H9 (cell line): ENCODE data around the gene UBA1. TPM values are rescaled to one million over a fixed set of nuclear protein-coding genes. Genes with fewer than 3 reads are reported as not detected.
A peak's percentile ranks its signal among the peaks of the same experiment; 100 is the strongest.

ENCODE experiments used
- DNase-seq: peaks from one replicate; pipeline ENCODE4 v3.0.0-alpha.2; 2017
- H2AFZ ChIP-seq: one replicate; pipeline ENCODE4 v1.6.1; 2013; ENCODE audit warnings: mild to moderate bottlenecking, low read length, control low read depth, moderate library complexity
- H2AK5ac ChIP-seq: 2 replicates; pipeline ENCODE4 v1.6.1; 2013; ENCODE audit warnings: low read length, control low read depth, mixed read lengths; ENCODE audit not compliant: insufficient read length
- H2BK120ac ChIP-seq: one replicate; pipeline ENCODE4 v1.6.1; 2013; ENCODE audit warnings: low read depth, mild to moderate bottlenecking, low read length, control low read depth, inconsistent platforms; ENCODE audit not compliant: poor library complexity, severe bottlenecking
- H2BK12ac ChIP-seq: 2 replicates; pipeline ENCODE4 v1.6.1; 2013; ENCODE audit warnings: low read length, control low read depth, mixed read lengths, low read depth; ENCODE audit not compliant: insufficient read length
- H2BK15ac ChIP-seq: 2 replicates; pipeline ENCODE4 v1.6.1; 2013; ENCODE audit warnings: low read depth, low read length, control low read depth
- H2BK20ac ChIP-seq: one replicate; pipeline ENCODE4 v1.6.1; 2013; ENCODE audit warnings: low read depth, mild to moderate bottlenecking, low read length, control low read depth, inconsistent platforms; ENCODE audit not compliant: poor library complexity, severe bottlenecking
- H2BK5ac ChIP-seq: 2 replicates; pipeline ENCODE4 v1.6.1; 2013; ENCODE audit warnings: low read length, control low read depth, mixed read lengths; ENCODE audit not compliant: insufficient read length
- H3K14ac ChIP-seq: 2 replicates; pipeline ENCODE4 v1.6.1; 2013; ENCODE audit warnings: low read length, control low read depth; ENCODE audit not compliant: insufficient read depth
- H3K18ac ChIP-seq: 2 replicates; pipeline ENCODE4 v1.6.1; 2013; ENCODE audit warnings: low read depth, mild to moderate bottlenecking, mixed read lengths, low read length, control low read depth; ENCODE audit not compliant: insufficient read length
- H3K23ac ChIP-seq: 2 replicates; pipeline ENCODE4 v1.6.1; 2013; ENCODE audit warnings: low read length, control low read depth, mixed read lengths, low read depth; ENCODE audit not compliant: insufficient read length
- H3K23me2 ChIP-seq: 2 replicates; pipeline ENCODE4 v1.6.1; 2013; ENCODE audit warnings: low read depth, mild to moderate bottlenecking, mixed read lengths, low read length, control low read depth; ENCODE audit not compliant: insufficient read length, poor library complexity, severe bottlenecking
- H3K27ac ChIP-seq: 2 replicates; pipeline ENCODE4 v1.5.1; 2013; ENCODE audit warnings: low read length, control low read depth, mixed read lengths, low read depth; ENCODE audit not compliant: insufficient read length
- H3K27me3 ChIP-seq: 2 replicates; pipeline ENCODE4 v1.6.1; 2013; ENCODE audit warnings: low read length, control low read depth, inconsistent platforms; ENCODE audit not compliant: insufficient read depth
- H3K4ac ChIP-seq: 2 replicates; pipeline ENCODE4 v1.6.1; 2013; ENCODE audit warnings: low read depth, mild to moderate bottlenecking, control low read depth, inconsistent platforms, low read length, moderate library complexity
- H3K4me1 ChIP-seq: 2 replicates; pipeline ENCODE4 v1.6.1; 2013; ENCODE audit warnings: low read length, control low read depth, inconsistent platforms; ENCODE audit not compliant: insufficient read depth
- H3K4me2 ChIP-seq: 2 replicates; pipeline ENCODE4 v1.6.1; 2013; ENCODE audit warnings: low read length, control low read depth, mixed read lengths; ENCODE audit not compliant: insufficient read length, insufficient read depth
- H3K56ac ChIP-seq: 2 replicates; pipeline ENCODE4 v1.6.1; 2013; ENCODE audit warnings: low read depth, mild to moderate bottlenecking, mixed read lengths, low read length, control low read depth; ENCODE audit not compliant: insufficient read length
- H3K79me1 ChIP-seq: 2 replicates; pipeline ENCODE4 v1.6.1; 2013; ENCODE audit warnings: low read depth, mild to moderate bottlenecking, moderate library complexity, low read length, control low read depth, inconsistent platforms; ENCODE audit not compliant: insufficient read depth, poor library complexity, severe bottlenecking
- H3K79me2 ChIP-seq: 2 replicates; pipeline ENCODE4 v1.6.1; 2013; ENCODE audit warnings: low read length, control low read depth, inconsistent platforms; ENCODE audit not compliant: insufficient read depth
- H3K9ac ChIP-seq: 2 replicates; pipeline ENCODE4 v1.6.1; 2013; ENCODE audit warnings: low read length, control low read depth, mixed read lengths; ENCODE audit not compliant: insufficient read length; ENCODE audit errors: extremely low read depth
- H3K9me3 ChIP-seq: one replicate; pipeline ENCODE4 v1.6.1; 2013; ENCODE audit warnings: low read depth, low read length, inconsistent platforms; ENCODE audit not compliant: control insufficient read depth
- H3T11ph ChIP-seq: one replicate; pipeline ENCODE4 v1.6.1; 2013; ENCODE audit warnings: mild to moderate bottlenecking, low read length, control low read depth, inconsistent platforms
- H4K20me1 ChIP-seq: one replicate; pipeline ENCODE4 v1.6.1; 2013; ENCODE audit not compliant: control insufficient read depth, insufficient read length, insufficient read depth
- H4K5ac ChIP-seq: 2 replicates; pipeline ENCODE4 v1.6.1; 2013; ENCODE audit warnings: low read depth, mild to moderate bottlenecking, mixed read lengths, low read length, control low read depth; ENCODE audit not compliant: insufficient read length
- H4K8ac ChIP-seq: replicated peaks from 2 replicates; pipeline ENCODE4 v1.6.1; 2013; ENCODE audit warnings: low read length, control low read depth, mixed read lengths, low read depth; ENCODE audit not compliant: insufficient read length
- H4K91ac ChIP-seq: 2 replicates; pipeline ENCODE4 v1.6.1; 2013; ENCODE audit warnings: low read depth, mild to moderate bottlenecking, moderate library complexity, mixed read lengths, low read length, control low read depth; ENCODE audit not compliant: insufficient read length
- H3K27ac Mint-ChIP-seq, 3 experiments: 2 replicates in 2 of 3; 3 replicates in 1 of 3; pipeline ENCODE4 v1.8.0; 2020 to 2021; ENCODE audit warnings: mixed read lengths in 3 of 3, mild to moderate bottlenecking in 1 of 3, moderate library complexity in 1 of 3
- H3K27me3 Mint-ChIP-seq: 2 replicates; pipeline ENCODE4 v1.8.0; 2021; ENCODE audit warnings: low read depth, mild to moderate bottlenecking, moderate library complexity, mixed read lengths
- H3K36me3 Mint-ChIP-seq, 3 experiments: 2 replicates in 2 of 3; 3 replicates in 1 of 3; pipeline ENCODE4 v1.8.0; 2020 to 2021; ENCODE audit warnings: low read depth in 3 of 3, mixed read lengths in 3 of 3; ENCODE audit not compliant: insufficient read depth in 1 of 3
- H3K4me1 Mint-ChIP-seq, 2 experiments: 2 replicates each; pipeline ENCODE4 v1.8.0; 2020; ENCODE audit warnings: mixed read lengths in 2 of 2
- H3K4me3 Mint-ChIP-seq, 2 experiments: 2 replicates in 1 of 2; 3 replicates in 1 of 2; pipeline ENCODE4 v1.8.0; 2020 to 2021; ENCODE audit warnings: mild to moderate bottlenecking in 2 of 2, mixed read lengths in 2 of 2, moderate library complexity in 1 of 2
- H3K9me3 Mint-ChIP-seq, 2 experiments: 2 replicates in 1 of 2; 3 replicates in 1 of 2; pipeline ENCODE4 v1.8.0; 2020; ENCODE audit warnings: mild to moderate bottlenecking in 2 of 2, mixed read lengths in 2 of 2, moderate library complexity in 1 of 2
- total RNA-seq: library from RNA; stranded (reverse); gene quantifications from 2 replicates; pipeline ENCODE4 v1.2.1, GENCODE V29; 2021
- TF ChIP-seq, protein P1 (sequence below): fragments of 200-600 bp; sonication (generic); conservative IDR thresholded peaks from 3 replicates; pipeline ENCODE4 v1.8.0; 2021; ENCODE audit warnings: antibody characterized with exemption, mild to moderate bottlenecking

UBA1 gene
- total RNA-seq, 1 experiment from 2014 or later, result 427 TPM

DNA sequence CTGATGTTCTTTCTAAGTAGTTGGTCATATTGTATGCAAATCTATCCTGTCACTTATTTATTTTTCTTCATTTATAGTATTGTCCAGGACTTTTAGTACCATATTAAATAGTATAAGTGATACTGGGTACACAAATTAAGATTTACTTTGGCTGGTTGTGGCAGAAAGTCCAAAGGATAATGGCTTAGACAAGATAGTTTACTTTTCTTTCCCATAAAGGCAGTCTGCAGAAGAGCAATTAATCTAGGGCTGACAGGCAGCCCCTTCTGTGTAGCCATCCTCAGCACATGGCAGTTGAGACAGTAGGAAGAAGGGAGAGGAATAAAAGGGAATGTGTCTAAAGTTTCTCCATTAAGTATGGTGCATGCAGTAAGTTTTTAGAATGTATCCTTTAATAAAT, 42.2 kb upstream of the UBA1 start:
- H3K23ac ChIP-seq, result no peak overlapping the region
- no peak overlapping the region for H3K14ac ChIP-seq
- no peak overlapping the region for H3T11ph ChIP-seq
- peak overlapping the region in 1 of 3 experiments; percentile 90; a peak in 1 of 7 replicates for H3K27ac Mint-ChIP-seq
- H3K56ac ChIP-seq, result no peak overlapping the region
- TF ChIP-seq, protein P1, sequence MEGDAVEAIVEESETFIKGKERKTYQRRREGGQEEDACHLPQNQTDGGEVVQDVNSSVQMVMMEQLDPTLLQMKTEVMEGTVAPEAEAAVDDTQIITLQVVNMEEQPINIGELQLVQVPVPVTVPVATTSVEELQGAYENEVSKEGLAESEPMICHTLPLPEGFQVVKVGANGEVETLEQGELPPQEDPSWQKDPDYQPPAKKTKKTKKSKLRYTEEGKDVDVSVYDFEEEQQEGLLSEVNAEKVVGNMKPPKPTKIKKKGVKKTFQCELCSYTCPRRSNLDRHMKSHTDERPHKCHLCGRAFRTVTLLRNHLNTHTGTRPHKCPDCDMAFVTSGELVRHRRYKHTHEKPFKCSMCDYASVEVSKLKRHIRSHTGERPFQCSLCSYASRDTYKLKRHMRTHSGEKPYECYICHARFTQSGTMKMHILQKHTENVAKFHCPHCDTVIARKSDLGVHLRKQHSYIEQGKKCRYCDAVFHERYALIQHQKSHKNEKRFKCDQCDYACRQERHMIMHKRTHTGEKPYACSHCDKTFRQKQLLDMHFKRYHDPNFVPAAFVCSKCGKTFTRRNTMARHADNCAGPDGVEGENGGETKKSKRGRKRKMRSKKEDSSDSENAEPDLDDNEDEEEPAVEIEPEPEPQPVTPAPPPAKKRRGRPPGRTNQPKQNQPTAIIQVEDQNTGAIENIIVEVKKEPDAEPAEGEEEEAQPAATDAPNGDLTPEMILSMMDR, result no peak
- no peaks in the 10 kb centered on the region for H3K9me3 ChIP-seq
- no peak overlapping the region for H3K27ac ChIP-seq
- H2BK12ac ChIP-seq, result no peak overlapping the region
- H4K8ac ChIP-seq, result no peak overlapping the region
- no peaks in the 10 kb centered on the region for H3K79me1 ChIP-seq
- no peak overlapping the region for H4K5ac ChIP-seq
- no peak overlapping the region for H2BK20ac ChIP-seq
- no peak overlapping the region for H2BK120ac ChIP-seq
- H3K9ac ChIP-seq, result no peak overlapping the region
- no peaks in the 10 kb centered on the region for H3K27me3 Mint-ChIP-seq
- no peak overlapping the region for H3K4me2 ChIP-seq
- peaks cover 46 to 58% of the 10 kb centered on the region in 2 experiments for H3K9me3 Mint-ChIP-seq
- H2AFZ ChIP-seq, result no peak overlapping the region
- no peak overlapping the region for H4K91ac ChIP-seq
- H3K4me3 Mint-ChIP-seq, result no peak overlapping the region
- no peak overlapping the region for H2AK5ac ChIP-seq
- no peak for DNase-seq
- peaks cover 6 to 7% of the 10 kb centered on the region in 2 experiments; a peak in 3 of 4 replicates for H3K4me1 Mint-ChIP-seq
- no peak overlapping the region for H3K4ac ChIP-seq
- H3K23me2 ChIP-seq, result no peaks in the 10 kb centered on the region
- H3K27me3 ChIP-seq, result no peaks in the 10 kb centered on the region
- H4K20me1 ChIP-seq, result no peaks in the 10 kb centered on the region
- H3K4me1 ChIP-seq, result no peaks in the 10 kb centered on the region; the same call in 1 of the 2 replicates
- H2BK15ac ChIP-seq, result no peak overlapping the region
- no peak overlapping the region for H2BK5ac ChIP-seq
- H3K36me3 Mint-ChIP-seq, result peaks cover 21 to 37% (median 32%) of the 10 kb centered on the region in 3 experiments
- H3K18ac ChIP-seq, result no peak overlapping the region
- peaks cover 15% of the 10 kb centered on the region for H3K79me2 ChIP-seq
